Thyroid gland (tissue), 4 donors: ENCODE data around the gene EGFR.

ENCODE experiments used
- CTCF ChIP-seq, 6 experiments: fragments of 200-600 bp in 3 of 6; fragments of 450-650 bp in 3 of 6; sonication (generic) in 3 of 6; IDR thresholded peaks; one replicate each; pipeline ENCODE4 v1.5.1; 2016 to 2019; ENCODE audit warnings: antibody characterized with exemption in 6 of 6, mild to moderate bottlenecking in 2 of 6, inconsistent platforms in 1 of 6, moderate library complexity in 1 of 6
- POLR2A ChIP-seq, 2 donors: fragments of 450-650 bp; IDR thresholded peaks; one replicate each; pipeline ENCODE4 v1.6.1; 2017; ENCODE audit warnings: antibody characterized with exemption in 2 of 2, mild to moderate bottlenecking in 2 of 2, moderate library complexity in 1 of 2

GRCh38 chr7:55172881-55173609 lies 154.2 kb downstream of the EGFR start:
- TF ChIP-seq CTCF (IDR thresholded peaks at IDR 0.05): no peak
- no peak for TF ChIP-seq POLR2A (IDR thresholded peaks at IDR 0.05)
